Lung (tissue), 12 donors: ENCODE results near the gene PALMD. TPM values are rescaled to one million over a fixed set of nuclear protein-coding genes. Genes with fewer than 3 reads are reported as not detected.

Experiments
- ATAC-seq: fragments of 200-7000 bp; cut with Tn5 transposase; one replicate; pipeline ENCODE4 v1.9.1; 2020; ENCODE audit warnings: moderate number of reproducible peaks; ENCODE audit not compliant: insufficient read depth, low FRiP score
- DNase-seq, 3 donors: peaks; one replicate each; pipeline ENCODE4 v3.0.0-alpha.2; 2013 to 2017
- H3K27ac ChIP-seq, 2 donors: one replicate each; pipeline ENCODE4 v1.5.1; 2013; ENCODE audit warnings: mild to moderate bottlenecking in 2 of 2, moderate library complexity in 2 of 2, control low read depth in 1 of 2, inconsistent platforms in 1 of 2, low read depth in 1 of 2, low read length in 1 of 2
- H3K27me3 ChIP-seq, 3 donors: one replicate each; pipeline ENCODE4 v1.5.1; 2013; ENCODE audit warnings: low read length in 2 of 3; ENCODE audit not compliant: control insufficient read depth in 3 of 3, insufficient read depth in 3 of 3
- H3K36me3 ChIP-seq, 4 donors: one replicate each; pipeline ENCODE4 v1.5.1; 2013; ENCODE audit warnings: low read length in 4 of 4, mild to moderate bottlenecking in 1 of 4, moderate library complexity in 1 of 4; ENCODE audit not compliant: control insufficient read depth in 4 of 4, insufficient read depth in 4 of 4
- H3K4me1 ChIP-seq, 5 donors: one replicate each; pipeline ENCODE4 v1.5.1; 2013; ENCODE audit warnings: low read length in 5 of 5, mild to moderate bottlenecking in 2 of 5, moderate library complexity in 1 of 5; ENCODE audit not compliant: control insufficient read depth in 5 of 5, insufficient read depth in 5 of 5
- H3K4me3 ChIP-seq: one replicate; pipeline ENCODE4 v1.5.1; 2013; ENCODE audit warnings: mild to moderate bottlenecking, control low read depth, moderate library complexity
- H3K9ac ChIP-seq, 2 donors: one replicate each; pipeline ENCODE4 v1.5.1; 2013; ENCODE audit warnings: low read length in 2 of 2, control low read depth in 1 of 2; ENCODE audit not compliant: insufficient read depth in 1 of 2
- H3K9me3 ChIP-seq, 4 donors: one replicate each; pipeline ENCODE4 v1.5.1; 2013; ENCODE audit warnings: low read length in 3 of 4, mild to moderate bottlenecking in 1 of 4, moderate library complexity in 1 of 4; ENCODE audit not compliant: control insufficient read depth in 4 of 4, insufficient read depth in 3 of 4
- CTCF ChIP-seq: IDR thresholded peaks from 2 replicates; pipeline ENCODE4 v1.5.1; 2012; ENCODE audit warnings: mild to moderate bottlenecking; ENCODE audit errors: control extremely low read depth, extremely low read depth
- WGBS, 2 donors: extraction: QIAGEN DNeasy Blood & Tissue Kit; methylation state at CpG; one replicate each; pipeline ENCODE4 v1.1.7; 2013; 5-methylcytosine and 5-hydroxymethylcytosine counted together
- polyA plus RNA-seq, 2 donors: library from polyadenylated mRNA; stranded (reverse); fragments of 200-250 nt; gene quantifications; one replicate each; pipeline ENCODE4 v1.2.1, GENCODE V29; 2013
- total RNA-seq, 2 donors: library from RNA; depleted of rRNA in 1 of 2; stranded (reverse); fragments of >200 nt in 1 of 2; gene quantifications; one replicate each; pipeline ENCODE4 v1.2.1, GENCODE V29; 2014 to 2021
- donor health status: control.
- donor health status: control.
- donor health status: Bipolar disorder and iron deficiency.
- donor health status: healthy.
- donor health status: DM: yes; HTN: yes; CAD: no.

Gene PALMD
- total and polyA plus RNA-seq, 4 donors = 10.5 to 32.2 (median 22.0) TPM

DNA sequence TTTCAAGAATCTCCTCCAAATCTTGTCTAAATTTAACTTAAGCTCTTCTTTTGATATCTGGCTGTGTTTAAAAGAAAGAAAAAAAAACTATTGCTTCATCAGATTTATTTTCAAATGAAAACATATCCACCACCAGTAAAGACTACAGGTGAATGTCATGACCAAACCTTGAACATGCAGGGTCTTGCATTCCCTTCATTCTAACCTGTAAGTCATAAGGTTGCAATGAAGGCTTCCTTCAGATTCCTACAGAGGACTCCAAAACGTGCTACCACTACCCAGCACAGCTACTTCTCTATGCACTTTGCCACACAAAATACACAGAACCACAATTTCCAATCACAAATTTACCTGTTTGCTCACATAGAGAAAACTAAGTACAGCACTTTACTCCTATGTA lies 94.2 kb downstream of the PALMD start:
- TF ChIP-seq CTCF = no peak
- WGBS, 2 donors = 66 to 75% methylated on average over 1 of the region's 1 CpG
- Histone ChIP-seq H3K27me3 (no peaks in the 10 kb centered on the region), H3K27ac (no peak overlapping the region), H3K4me1 (no peaks in the 10 kb centered on the region), H3K36me3 (peaks cover 0 to 13% (median 3%) of the 10 kb centered on the region in 4 donors), H3K9ac (no peak overlapping the region), H3K4me3 (no peak overlapping the region), H3K9me3 (no peaks in the 10 kb centered on the region)
- ATAC-seq (no peak), DNase-seq (no peak)

Other genes starting within 250 kb of the PALMD start
- 10 to 100 TPM; 11.3 to 12.1 TPM for gene FRRS1, start 120.5 kb downstream of the PALMD start, total RNA-seq
- 1 to 10 TPM in 1 of 2 donors, under 1 TPM in 1; 0.67 to 3.4 TPM for gene FRRS1, start 120.5 kb downstream of the PALMD start, polyA plus RNA-seq
- gene AGL, start 204.2 kb downstream of the PALMD start, total RNA-seq = 10 to 100 TPM; 14.6 to 24.0 TPM
- gene AGL, start 204.2 kb downstream of the PALMD start, polyA plus RNA-seq = 1 to 10 TPM; 4.3 to 7.6 TPM